ENCODE measurements around the gene COX4I1. TPM values are rescaled to one million over a fixed set of nuclear protein-coding genes. Genes with fewer than 3 reads are reported as not detected.
"Not testable (repeated sequence)": the region's sequence is repeated elsewhere in the genome, so short reads cannot be mapped to it uniquely, and the experiment has no call there.

Gene COX4I1
- total and polyA plus RNA-seq, 4 donors = 245 to 1,007 (median 419) TPM

DNA sequence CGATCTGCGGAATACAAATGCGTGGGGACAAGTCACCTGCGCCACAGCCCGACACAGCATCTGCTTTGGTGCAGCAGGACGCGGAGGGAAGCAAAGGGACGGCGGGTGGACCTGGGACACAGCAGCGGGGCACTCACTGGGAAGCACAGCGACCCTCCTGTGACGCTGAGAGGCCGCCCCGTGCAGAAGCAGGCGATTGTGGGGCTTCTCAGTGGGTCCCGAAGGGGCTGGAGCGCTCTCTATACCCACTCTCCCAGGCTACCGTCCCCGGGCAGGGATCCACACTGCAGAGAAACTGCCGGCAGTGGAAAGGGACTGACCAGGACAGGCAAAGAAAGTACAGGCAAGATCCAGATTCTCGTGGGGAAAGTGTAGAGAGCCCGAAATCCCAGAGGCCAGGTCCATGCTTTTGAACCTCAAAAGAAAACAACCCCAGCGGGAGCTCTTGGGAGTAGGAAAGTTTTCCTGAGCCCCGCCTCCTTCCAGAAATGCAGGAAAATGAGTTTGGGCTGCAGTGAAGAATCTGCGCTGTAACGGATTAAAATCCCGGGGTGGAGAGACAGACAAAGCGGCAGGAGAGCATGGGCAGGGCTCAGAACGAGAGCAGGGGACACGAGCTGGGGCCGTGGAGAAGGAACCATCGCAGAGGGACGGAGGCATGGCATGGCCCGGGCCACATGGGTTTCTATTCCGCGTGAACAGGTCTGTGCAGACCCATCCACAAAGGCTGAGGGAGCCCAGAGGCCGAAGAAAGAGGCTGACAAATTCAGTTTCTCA lies 12.7 kb downstream of the COX4I1 start:
- Histone ChIP-seq H3K9me3 (ENCODE audit: control insufficient read depth, low read length) (no peaks in the 10 kb centered on the region), H3K36me3 (ENCODE audit: control insufficient read depth in 1 of 2, insufficient read depth in 2 of 2, low read length in 1 of 2) (no peaks in the 10 kb centered on the region), H3K4me3 (ENCODE audit: low read length in 2 of 2) (no peak overlapping the region), H3K4me1 (ENCODE audit: control insufficient read depth in 1 of 2, insufficient read depth in 2 of 2, low read length in 2 of 2) (no peaks in the 10 kb centered on the region), H3K27me3 (ENCODE audit: control insufficient read depth in 1 of 2, insufficient read depth in 2 of 2, low read length in 1 of 2) (no peaks in the 10 kb centered on the region), H3K27ac (ENCODE audit: low read depth in 1 of 2, low read length in 2 of 2) (no peak overlapping the region)
- intact Hi-C loops (cut with DNase I) = no loop called here
- DNase-seq = no peak
- WGBS, 2 donors = 25 to 27% methylated on average over 37 of the region's 37 CpGs
- ATAC-seq (ENCODE audit: low FRiP score) = no peak

DNA sequence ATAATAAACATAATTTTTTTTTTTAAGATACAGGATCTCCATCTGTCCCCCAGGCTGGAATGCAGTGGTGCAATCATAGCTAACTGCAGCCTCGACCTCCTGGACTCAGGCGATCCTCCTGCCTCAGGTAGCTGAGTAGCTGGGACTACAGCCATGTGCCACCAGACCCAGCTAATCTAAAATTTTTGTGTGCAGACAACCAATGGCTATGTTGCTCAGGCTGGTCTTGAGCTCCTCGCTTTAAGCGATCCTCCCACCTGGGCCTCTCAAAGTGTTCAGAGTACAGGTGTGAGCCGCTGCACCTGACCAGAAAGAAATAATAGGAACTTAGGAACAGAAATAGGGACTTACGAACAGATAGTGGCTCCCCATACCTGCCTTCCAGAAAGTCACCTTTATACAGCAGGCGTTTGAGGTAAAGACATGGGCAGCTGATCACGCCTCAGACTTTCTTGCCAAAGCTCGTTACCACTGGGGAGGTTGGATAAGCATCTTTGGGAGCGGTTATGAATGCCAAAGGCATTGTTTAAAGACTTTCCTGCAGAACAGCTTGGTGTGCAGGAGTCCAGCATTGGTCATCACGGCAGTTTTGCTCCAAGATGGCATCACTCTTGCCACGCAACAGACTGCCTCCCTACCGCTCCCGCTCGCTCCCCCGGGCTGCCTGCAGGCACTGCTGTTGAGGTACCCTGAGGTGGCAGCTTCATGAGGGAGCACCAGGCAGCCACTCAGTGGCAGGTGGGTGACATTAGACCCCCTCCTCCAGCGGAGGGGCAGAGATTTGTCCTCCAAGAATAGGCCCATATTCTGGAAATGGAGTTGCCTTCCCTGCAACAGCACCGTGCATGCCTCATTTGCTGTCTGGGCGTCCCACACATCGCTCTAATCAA lies 13.6 kb downstream of the COX4I1 start:
- 85 to 87% methylated on average over 20 of the region's 20 CpGs for WGBS, 2 donors
- ATAC-seq (ENCODE audit: low FRiP score) (no peak), DNase-seq (no peak)
- H3K27me3 ChIP-seq (ENCODE audit: control insufficient read depth in 1 of 2, insufficient read depth in 2 of 2, low read length in 1 of 2) = no peaks in the 10 kb centered on the region
- H3K27ac ChIP-seq (ENCODE audit: low read depth in 1 of 2, low read length in 2 of 2) = no peak overlapping the region
- intact Hi-C loops (cut with DNase I) = no loop called here
- no peaks in the 10 kb centered on the region for H3K4me1 ChIP-seq (ENCODE audit: control insufficient read depth in 1 of 2, insufficient read depth in 2 of 2, low read length in 2 of 2)
- H3K36me3 ChIP-seq (ENCODE audit: control insufficient read depth in 1 of 2, insufficient read depth in 2 of 2, low read length in 1 of 2) = no peaks in the 10 kb centered on the region
- no peaks in the 10 kb centered on the region for H3K9me3 ChIP-seq (ENCODE audit: control insufficient read depth, low read length)
- no peak overlapping the region for H3K4me3 ChIP-seq (ENCODE audit: low read length in 2 of 2)

DNA sequence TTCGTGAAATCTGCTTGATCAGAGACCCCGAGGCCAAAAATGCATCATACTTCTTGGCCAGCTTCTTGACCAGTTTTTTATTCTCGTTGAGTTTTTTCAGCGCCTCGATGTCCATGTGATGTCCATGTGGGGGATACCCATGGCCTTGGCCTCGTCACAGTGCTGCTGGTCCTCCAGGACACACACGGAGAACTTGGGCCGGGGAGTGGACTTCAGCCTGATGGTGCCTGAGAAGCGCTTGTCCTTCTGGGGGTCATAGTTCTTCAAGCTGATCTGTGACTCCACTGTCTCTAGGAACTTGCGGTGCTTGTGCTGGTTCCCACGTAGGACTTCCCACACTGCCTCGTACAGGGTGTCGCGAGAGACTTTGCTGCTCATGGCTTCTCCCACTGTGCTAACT lies 16.7 kb downstream of the COX4I1 start:
- Histone ChIP-seq H3K27me3 (ENCODE audit: control insufficient read depth in 1 of 2, insufficient read depth in 2 of 2, low read length in 1 of 2) (no peaks in the 10 kb centered on the region), H3K36me3 (ENCODE audit: control insufficient read depth in 1 of 2, insufficient read depth in 2 of 2, low read length in 1 of 2) (no peaks in the 10 kb centered on the region), H3K9me3 (ENCODE audit: control insufficient read depth, low read length) (no peaks in the 10 kb centered on the region), H3K4me1 (ENCODE audit: control insufficient read depth in 1 of 2, insufficient read depth in 2 of 2, low read length in 2 of 2) (no peaks in the 10 kb centered on the region), H3K4me3 (ENCODE audit: low read length in 2 of 2) (no peak overlapping the region), H3K27ac (ENCODE audit: low read depth in 1 of 2, low read length in 2 of 2) (no peak overlapping the region)
- 89 to 92% methylated on average over 14 of the region's 14 CpGs for WGBS, 2 donors
- intact Hi-C loops (cut with DNase I) = loop anchor here in 1 of 2 donors (5.0 kb wide), 1 partner anchor 706 kb away; no protein-coding TSS in a partner anchor
- ATAC-seq (ENCODE audit: low FRiP score) (no peak), DNase-seq (peak in 1 of 2 donors; percentile 32)

DNA sequence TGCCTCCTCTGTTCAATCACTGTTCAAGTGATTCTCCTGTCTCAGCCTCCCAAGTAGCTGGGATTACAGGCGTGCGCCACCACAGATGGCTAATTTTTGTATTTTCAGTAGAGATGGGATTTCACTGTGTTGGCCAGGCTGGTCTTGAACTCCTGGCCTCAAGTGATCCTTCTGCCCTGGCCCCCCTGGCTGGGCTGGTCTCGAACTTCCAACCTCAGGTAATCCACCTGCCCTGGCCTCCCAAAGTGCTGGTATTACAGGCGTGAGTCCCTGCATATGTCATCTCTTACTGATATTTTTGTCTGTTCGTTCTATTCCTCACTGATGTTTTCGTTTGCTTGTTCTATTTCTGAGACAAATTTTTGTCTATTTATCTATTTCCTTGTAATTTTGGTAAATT lies 17.7 kb downstream of the COX4I1 start:
- H3K4me3 ChIP-seq (ENCODE audit: low read length in 2 of 2); ATAC-seq (ENCODE audit: low FRiP score); H3K9me3 ChIP-seq (ENCODE audit: control insufficient read depth, low read length); H3K4me1 ChIP-seq (ENCODE audit: control insufficient read depth in 1 of 2, insufficient read depth in 2 of 2, low read length in 2 of 2); H3K27ac ChIP-seq (ENCODE audit: low read depth in 1 of 2, low read length in 2 of 2); H3K36me3 ChIP-seq (ENCODE audit: control insufficient read depth in 1 of 2, insufficient read depth in 2 of 2, low read length in 1 of 2); H3K27me3 ChIP-seq (ENCODE audit: control insufficient read depth in 1 of 2, insufficient read depth in 2 of 2, low read length in 1 of 2): not testable (repeated sequence)
- intact Hi-C loops (cut with DNase I) = loop anchor here in 1 of 2 donors (5.0 kb wide), 1 partner anchor 705 kb away; no protein-coding TSS in a partner anchor
- DNase-seq = peak in 1 of 2 donors; percentile 36
- WGBS, 2 donors = 80 to 81% methylated on average over 6 of the region's 6 CpGs

DNA sequence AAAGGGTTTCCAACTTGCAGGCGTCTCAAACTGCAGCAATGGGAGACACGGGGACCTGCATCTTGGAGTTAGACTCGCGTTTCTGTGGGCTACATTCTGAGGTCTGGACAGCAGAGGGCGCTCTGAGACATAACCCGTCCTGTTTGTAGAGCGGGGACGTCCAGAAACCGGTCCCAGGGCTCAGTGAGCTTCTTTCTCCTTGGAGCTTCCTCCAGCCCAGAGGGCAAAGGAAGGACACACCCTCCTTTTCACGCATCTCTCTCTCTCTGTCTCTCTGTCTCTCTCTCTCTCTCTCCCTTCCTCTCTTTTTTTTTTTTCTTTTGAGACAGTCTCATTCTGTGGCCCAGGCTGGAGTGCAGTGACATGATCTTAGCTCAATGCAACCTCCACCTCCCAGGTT lies 19.8 kb downstream of the COX4I1 start:
- Histone ChIP-seq H3K27ac (ENCODE audit: low read depth in 1 of 2, low read length in 2 of 2) (no peak overlapping the region), H3K27me3 (ENCODE audit: control insufficient read depth in 1 of 2, insufficient read depth in 2 of 2, low read length in 1 of 2) (no peaks in the 10 kb centered on the region), H3K4me3 (ENCODE audit: low read length in 2 of 2) (no peak overlapping the region), H3K9me3 (ENCODE audit: control insufficient read depth, low read length) (no peaks in the 10 kb centered on the region), H3K36me3 (ENCODE audit: control insufficient read depth in 1 of 2, insufficient read depth in 2 of 2, low read length in 1 of 2) (no peaks in the 10 kb centered on the region), H3K4me1 (ENCODE audit: control insufficient read depth in 1 of 2, insufficient read depth in 2 of 2, low read length in 2 of 2) (no peaks in the 10 kb centered on the region)
- DNase-seq (peak; percentile 91 to 92), ATAC-seq (ENCODE audit: low FRiP score) (peak; percentile 59)
- WGBS, 2 donors = 2 to 5% methylated on average over 10 of the region's 10 CpGs
- intact Hi-C loops (cut with DNase I) = loop anchor here in 1 of 2 donors (5.0 kb wide), 1 partner anchor 703 kb away; no protein-coding TSS in a partner anchor

DNA sequence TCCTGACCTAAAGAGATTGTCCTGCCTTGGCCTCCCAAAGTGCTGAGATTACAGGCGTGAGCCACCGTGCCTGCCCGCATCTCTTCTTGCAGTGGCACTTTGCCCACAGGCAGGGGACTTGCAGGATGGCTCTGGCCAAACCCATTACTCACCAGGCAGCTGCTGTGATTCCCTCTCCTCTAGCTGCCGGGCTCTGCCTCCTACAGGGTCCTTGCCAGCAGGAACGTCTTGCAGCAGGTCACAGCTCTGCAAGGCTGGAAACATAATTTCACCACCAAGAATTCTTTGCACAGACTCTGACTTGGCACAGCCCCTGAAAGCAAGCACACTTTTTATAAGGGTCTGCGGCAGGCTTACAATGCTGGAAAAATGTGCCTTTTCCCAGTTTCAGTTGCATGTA lies 20.3 kb downstream of the COX4I1 start:
- DNase-seq (peak; percentile 46 to 60), ATAC-seq (ENCODE audit: low FRiP score) (no peak)
- intact Hi-C loops (cut with DNase I) = loop anchor here (5.0 to 10.0 kb wide), 2 partner anchors 165 to 703 kb away; no protein-coding TSS in a partner anchor
- Histone ChIP-seq H3K36me3 (ENCODE audit: control insufficient read depth in 1 of 2, insufficient read depth in 2 of 2, low read length in 1 of 2) (no peaks in the 10 kb centered on the region), H3K4me3 (ENCODE audit: low read length in 2 of 2) (no peak overlapping the region), H3K9me3 (ENCODE audit: control insufficient read depth, low read length) (no peaks in the 10 kb centered on the region), H3K27ac (ENCODE audit: low read depth in 1 of 2, low read length in 2 of 2) (no peak overlapping the region), H3K4me1 (ENCODE audit: control insufficient read depth in 1 of 2, insufficient read depth in 2 of 2, low read length in 2 of 2) (no peaks in the 10 kb centered on the region), H3K27me3 (ENCODE audit: control insufficient read depth in 1 of 2, insufficient read depth in 2 of 2, low read length in 1 of 2) (no peaks in the 10 kb centered on the region)
- 34 to 37% methylated on average over 6 of the region's 6 CpGs for WGBS, 2 donors

DNA sequence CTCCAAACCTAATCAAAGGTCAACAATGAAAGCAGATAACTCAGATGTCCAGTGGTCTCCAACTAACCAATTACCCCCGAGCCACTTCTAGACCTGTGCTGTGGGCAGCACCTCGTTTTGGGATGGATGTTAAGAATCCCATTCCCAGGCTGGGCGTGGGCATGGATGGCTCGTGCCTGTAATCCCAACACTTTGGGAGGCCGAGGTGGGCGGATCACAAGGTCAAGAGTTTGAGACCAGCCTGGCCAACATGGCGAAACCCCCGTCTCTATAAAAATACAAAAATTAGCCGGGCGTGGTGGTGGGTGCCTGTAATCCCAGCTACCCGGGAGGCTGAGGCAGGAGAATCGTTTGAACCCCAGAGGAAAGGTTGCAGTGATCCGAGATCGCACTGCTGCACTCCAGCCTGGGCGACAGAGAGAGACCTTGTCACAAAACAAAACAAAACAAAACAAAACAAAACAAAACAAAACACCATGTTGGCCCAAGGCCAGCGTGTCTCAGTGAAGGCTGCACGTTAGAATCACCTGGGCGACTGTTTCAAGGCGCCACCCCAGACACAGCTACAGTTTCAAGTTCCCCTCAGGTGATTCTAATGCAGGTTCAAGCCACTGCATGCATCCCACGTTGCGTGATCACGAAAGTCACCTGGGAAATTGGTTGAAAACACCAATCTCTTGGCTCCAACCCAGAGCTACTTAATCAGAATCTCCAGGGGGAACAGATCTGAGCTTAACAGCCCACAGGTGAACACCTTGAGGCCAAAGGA lies 21.3 kb downstream of the COX4I1 start:
- Histone ChIP-seq H3K27ac (ENCODE audit: low read depth in 1 of 2, low read length in 2 of 2) (no peak overlapping the region), H3K27me3 (ENCODE audit: control insufficient read depth in 1 of 2, insufficient read depth in 2 of 2, low read length in 1 of 2) (no peaks in the 10 kb centered on the region), H3K9me3 (ENCODE audit: control insufficient read depth, low read length) (no peaks in the 10 kb centered on the region), H3K4me3 (ENCODE audit: low read length in 2 of 2) (no peak overlapping the region), H3K36me3 (ENCODE audit: control insufficient read depth in 1 of 2, insufficient read depth in 2 of 2, low read length in 1 of 2) (no peaks in the 10 kb centered on the region), H3K4me1 (ENCODE audit: control insufficient read depth in 1 of 2, insufficient read depth in 2 of 2, low read length in 2 of 2) (no peaks in the 10 kb centered on the region)
- 63 to 66% methylated on average over 22 of the region's 22 CpGs for WGBS, 2 donors
- DNase-seq (peak; percentile 37 to 40), ATAC-seq (ENCODE audit: low FRiP score) (no peak)
- intact Hi-C loops (cut with DNase I) = loop anchor here (1.0 to 10.0 kb wide), 2 partner anchors 164 to 196 kb away; no protein-coding TSS in a partner anchor
